Erythroblast (primary cell): ENCODE results near the gene GARNL3.

ENCODE experiments used
- GATA1 ChIP-seq: IDR thresholded peaks from 2 replicates; pipeline ENCODE4 v1.6.1; 2011; ENCODE audit warnings: low read depth, mild to moderate bottlenecking, control low read depth, low read length, moderate library complexity
- POLR2A ChIP-seq: IDR thresholded peaks from 2 replicates; pipeline ENCODE4 v1.6.1; 2011; ENCODE audit warnings: mild to moderate bottlenecking, low read length

GRCh38 chr9:127366594-127366993, 102.0 kb downstream of the GARNL3 start:
- TF ChIP-seq POLR2A (no peak), GATA1 (no peak)
